Measurements from ENCODE around the gene FOXJ1.

The FOXJ1 gene

GRCh38 chr17:76140661-76141211 is 309 bp downstream of the FOXJ1 start:
- FAIRE-seq: no peak

- FAIRE-seq: no peak
Measured at GRCh38 chr17:76139801-76140660, 1.0 kb downstream of the FOXJ1 start.

- FAIRE-seq: no peak
Measured at GRCh38 chr17:76138896-76139752, 1.9 kb downstream of the FOXJ1 start.

GRCh38 chr17:76138234-76138895 is 2.7 kb downstream of the FOXJ1 start:
- FAIRE-seq: no peak

GRCh38 chr17:76137351-76138233 is 3.5 kb downstream of the FOXJ1 start:
- no peak for FAIRE-seq

- FAIRE-seq: no peak
Measured at GRCh38 chr17:76137001-76137350, 4.1 kb downstream of the FOXJ1 start.

- no peak for FAIRE-seq
Measured at GRCh38 chr17:76136276-76137000, 4.6 kb downstream of the FOXJ1 start.

GRCh38 chr17:76135810-76136188 is 5.2 kb downstream of the FOXJ1 start:
- FAIRE-seq: no peak

GRCh38 chr17:76134911-76135809 is 5.9 kb downstream of the FOXJ1 start:
- FAIRE-seq: no peak

- no peak for FAIRE-seq
Measured at GRCh38 chr17:76132574-76133338, 8.3 kb downstream of the FOXJ1 start.

GRCh38 chr17:76131692-76132573 is 9.1 kb downstream of the FOXJ1 start:
- no peak for FAIRE-seq

GRCh38 chr17:76131051-76131691 is 9.9 kb downstream of the FOXJ1 start:
- no peak for FAIRE-seq

- no peak for FAIRE-seq
Measured at GRCh38 chr17:76130473-76130872, 10.6 kb downstream of the FOXJ1 start.

GRCh38 chr17:76125922-76126321 is 15.1 kb downstream of the FOXJ1 start:
- no peak for FAIRE-seq

GRCh38 chr17:76125391-76125675 is 15.7 kb downstream of the FOXJ1 start:
- no peak for FAIRE-seq

GRCh38 chr17:76124582-76125390 is 16.3 kb downstream of the FOXJ1 start:
- FAIRE-seq: no peak

Measured in TTC549 (cell line).